Endodermal cell (in vitro differentiated cells): Measurements from ENCODE around the gene KCTD8. TPM values are rescaled to one million over a fixed set of nuclear protein-coding genes. Genes with fewer than 3 reads are reported as not detected.

ENCODE experiments used
- DNase-seq: peaks from one replicate; pipeline ENCODE4 v3.0.0-alpha.2; 2017
- H3K27ac ChIP-seq: 2 replicates; pipeline ENCODE4 v1.5.1; 2013; ENCODE audit warnings: mild to moderate bottlenecking, low read depth, low read length, moderate library complexity
- H3K27me3 ChIP-seq: 2 replicates; pipeline ENCODE4 v1.6.1; 2013; ENCODE audit warnings: mild to moderate bottlenecking, low read length, moderate library complexity; ENCODE audit not compliant: insufficient read depth, control insufficient read depth, poor library complexity, severe bottlenecking
- H3K36me3 ChIP-seq: 2 replicates; pipeline ENCODE4 v1.7.0; 2013; ENCODE audit warnings: mild to moderate bottlenecking, low read length, moderate library complexity; ENCODE audit not compliant: control insufficient read depth, insufficient read depth
- H3K4me1 ChIP-seq: one replicate; pipeline ENCODE4 v1.7.0; 2013; ENCODE audit warnings: low read length; ENCODE audit not compliant: control insufficient read depth, insufficient read depth
- H3K4me3 ChIP-seq: 2 replicates; pipeline ENCODE4 v1.5.1; 2013; ENCODE audit warnings: mild to moderate bottlenecking, low read length, moderate library complexity
- H3K9ac ChIP-seq: 2 replicates; pipeline ENCODE4 v1.6.1; 2013; ENCODE audit warnings: mild to moderate bottlenecking, low read length, moderate library complexity; ENCODE audit not compliant: poor library complexity, severe bottlenecking; ENCODE audit errors: extremely low read depth
- H3K9me3 ChIP-seq: 2 replicates; pipeline ENCODE4 v1.6.1; 2013; ENCODE audit warnings: mild to moderate bottlenecking, low read length, moderate library complexity; ENCODE audit not compliant: control insufficient read depth
- H3K27ac Mint-ChIP-seq: 2 replicates; pipeline ENCODE4 v1.8.0; 2020; ENCODE audit warnings: mixed read lengths
- H3K27me3 Mint-ChIP-seq: 2 replicates; pipeline ENCODE4 v1.8.0; 2021; ENCODE audit warnings: mild to moderate bottlenecking, mixed read lengths; ENCODE audit not compliant: insufficient read depth
- H3K36me3 Mint-ChIP-seq: 2 replicates; pipeline ENCODE4 v1.8.0; 2020; ENCODE audit warnings: low read depth, mixed read lengths
- H3K4me1 Mint-ChIP-seq: 2 replicates; pipeline ENCODE4 v1.8.0; 2020; ENCODE audit warnings: mixed read lengths
- H3K4me3 Mint-ChIP-seq: 2 replicates; pipeline ENCODE4 v1.8.0; 2020; ENCODE audit warnings: mild to moderate bottlenecking, moderate library complexity, mixed read lengths
- H3K9me3 Mint-ChIP-seq: 2 replicates; pipeline ENCODE4 v1.8.0; 2020; ENCODE audit warnings: mild to moderate bottlenecking, mixed read lengths
- CTCF ChIP-seq: fragments of 200-600 bp; sonication (generic); conservative IDR thresholded peaks from 2 replicates; pipeline ENCODE4 v1.5.0; 2021; ENCODE audit warnings: antibody characterized with exemption, mild to moderate bottlenecking
- WGBS, 2 experiments: methylation state at CpG; one replicate each; pipeline versions ENCODE4 v1.1.5 to v1.1.7; 2013; ENCODE audit warnings: missing lambda C conversion rate in 2 of 2, mixed read lengths in 1 of 2; ENCODE audit not compliant: insufficient coverage in 1 of 2, insufficient read length in 1 of 2; 5-methylcytosine and 5-hydroxymethylcytosine counted together
- total RNA-seq, 2 donors: library from RNA; stranded (reverse); fragmentation: NEBNext Ultra II Directional in 1 of 2; extraction: Animal tissue kit (Norgen Biotek cat#: 25700) in 1 of 2; gene quantifications; 2 replicates in 1 of 2; 3 replicates in 1 of 2; pipeline ENCODE4 v1.2.1, GENCODE V29; 2021

The KCTD8 gene
- total RNA-seq, 2 donors from 2014 or later: 0.88 to 1.2 TPM

- Mint-ChIP-seq H3K27me3 (peaks cover 8% of the 10 kb centered on the region), H3K36me3 (no peaks in the 10 kb centered on the region), H3K27ac (no peak overlapping the region), H3K9me3 (no peaks in the 10 kb centered on the region), H3K4me3 (no peak overlapping the region), H3K4me1 (peaks cover 12% of the 10 kb centered on the region)
- no peaks in the 10 kb centered on the region for H3K9me3 ChIP-seq
- H3K27ac ChIP-seq: no peak overlapping the region
- no peak overlapping the region for H3K4me3 ChIP-seq
- peaks cover 7% of the 10 kb centered on the region for H3K27me3 ChIP-seq
- no peak for TF ChIP-seq CTCF
- H3K9ac ChIP-seq: no peak overlapping the region
- H3K36me3 ChIP-seq: no peaks in the 10 kb centered on the region
- no peak for DNase-seq
- no peaks in the 10 kb centered on the region for H3K4me1 ChIP-seq
Observed at GRCh38 chr4:44438687-44439086, 9.9 kb downstream of the KCTD8 start.

- Mint-ChIP-seq H3K9me3 (no peaks in the 10 kb centered on the region), H3K4me1 (peaks cover 5% of the 10 kb centered on the region), H3K27me3 (peaks cover 3% of the 10 kb centered on the region), H3K4me3 (no peak overlapping the region), H3K36me3 (no peaks in the 10 kb centered on the region), H3K27ac (no peak overlapping the region)
- Histone ChIP-seq H3K4me3 (no peak overlapping the region), H3K36me3 (no peaks in the 10 kb centered on the region), H3K27me3 (peaks cover 7% of the 10 kb centered on the region), H3K4me1 (no peaks in the 10 kb centered on the region), H3K9ac (no peak overlapping the region), H3K27ac (no peak overlapping the region), H3K9me3 (no peaks in the 10 kb centered on the region)
- WGBS, 2 experiments: 82% methylated on average over 2 of the region's 2 CpGs; no CpG with 5 or more reads in 1 of the 2 experiments
- DNase-seq: no peak
- no peak for TF ChIP-seq CTCF
Observed at GRCh38 chr4:44434247-44434646, 14.4 kb downstream of the KCTD8 start.

GRCh38 chr4:44425614-44426208 lies 22.9 kb downstream of the KCTD8 start:
- no peaks in the 10 kb centered on the region for H3K36me3 Mint-ChIP-seq
- H3K9ac ChIP-seq: no peak overlapping the region
- H3K27me3 ChIP-seq: no peaks in the 10 kb centered on the region
- no peak overlapping the region for H3K27ac Mint-ChIP-seq
- peak; percentile 94 for TF ChIP-seq CTCF
- peaks cover 17% of the 10 kb centered on the region for H3K4me1 Mint-ChIP-seq
- no peaks in the 10 kb centered on the region for H3K9me3 Mint-ChIP-seq
- peak; percentile 75 for DNase-seq
- peaks cover 6% of the 10 kb centered on the region for H3K4me1 ChIP-seq
- no peaks in the 10 kb centered on the region for H3K9me3 ChIP-seq
- H3K4me3 ChIP-seq: no peak overlapping the region
- H3K36me3 ChIP-seq: no peaks in the 10 kb centered on the region
- H3K4me3 Mint-ChIP-seq: no peak overlapping the region
- no peaks in the 10 kb centered on the region for H3K27me3 Mint-ChIP-seq
- 61% methylated on average over 2 of the region's 2 CpGs; no CpG with 5 or more reads in 1 of the 2 experiments for WGBS, 2 experiments
- no peak overlapping the region for H3K27ac ChIP-seq
